ENCODE measurements around the gene AP1M1. TPM values are rescaled to one million over a fixed set of nuclear protein-coding genes. Genes with fewer than 3 reads are reported as not detected.
A peak's percentile ranks its signal among the peaks of the same experiment; 100 is the strongest.

The AP1M1 gene
- total RNA-seq, 1 donor from 2014 or later: 39.4 TPM

DNA sequence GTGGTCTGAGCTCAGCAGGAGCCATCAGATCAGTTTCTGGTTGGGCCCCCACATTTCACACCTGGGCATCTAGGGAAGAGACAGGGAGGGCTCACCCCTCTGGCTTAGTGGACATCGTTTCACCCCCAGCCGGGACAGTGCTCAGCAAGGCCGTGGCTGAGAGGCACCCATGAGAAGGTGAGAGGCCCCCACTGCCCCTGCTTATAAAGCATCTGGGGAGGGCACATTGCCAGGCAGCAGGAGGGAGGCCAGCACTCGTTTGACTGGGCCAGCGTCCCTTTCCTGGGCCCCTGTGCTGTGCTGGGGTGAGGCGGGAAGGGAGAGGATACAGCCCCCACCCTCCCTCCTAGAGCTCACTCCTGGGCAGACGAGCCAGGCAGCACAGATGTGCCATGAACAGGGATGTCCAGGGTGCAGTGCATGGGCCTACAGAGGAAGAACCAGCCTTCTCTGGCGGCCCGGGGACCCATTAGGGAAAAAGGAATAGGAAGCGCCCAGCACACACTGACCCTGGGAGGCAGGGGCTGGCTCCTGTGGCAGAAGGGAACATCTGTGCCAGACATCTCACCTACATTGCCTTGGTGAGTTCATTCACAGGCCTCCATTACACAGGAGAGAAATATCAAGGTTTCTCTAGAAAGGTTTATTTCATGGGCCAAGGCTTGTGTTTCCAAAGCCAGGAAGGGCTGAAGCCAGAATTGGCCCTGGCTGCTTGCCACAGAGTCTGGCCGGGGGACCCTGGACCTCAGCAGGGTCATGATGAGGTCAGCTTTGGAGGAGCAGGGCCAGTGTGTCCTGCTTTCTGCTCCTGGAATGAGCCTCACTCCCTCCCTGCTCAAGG, 7.7 kb downstream of the AP1M1 start:
- DNase-seq (ENCODE audit: missing footprints) (no peak), ATAC-seq (peak; percentile 38)
- intact Hi-C loops (cut with DNase I): no loop called here

- intact Hi-C loops (cut with DNase I): no loop called here
- DNase-seq (ENCODE audit: missing footprints) (no peak), ATAC-seq (no peak)
Measured at GRCh38 chr19:16206046-16206605, 8.4 kb downstream of the AP1M1 start.

DNA sequence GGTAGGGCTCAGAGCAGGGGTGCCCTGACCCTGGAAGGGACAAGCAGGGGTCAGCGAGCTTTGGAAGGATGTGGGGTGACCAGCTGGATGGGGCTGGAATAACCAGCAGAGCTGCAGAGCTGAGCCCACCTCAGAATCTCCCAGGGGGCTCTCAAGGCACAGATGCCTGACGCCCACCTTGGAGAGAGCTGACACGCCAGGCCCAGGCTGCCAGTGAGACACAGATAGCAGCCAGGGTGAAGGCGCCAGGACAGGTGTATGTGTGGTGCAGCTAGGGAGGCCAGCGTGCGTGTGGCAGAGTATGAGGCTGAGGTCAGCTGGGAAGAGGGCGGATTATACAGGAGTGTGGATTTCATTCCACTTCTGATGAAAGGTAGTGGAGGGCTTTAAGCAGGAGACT, 8.9 kb downstream of the AP1M1 start:
- intact Hi-C loops (cut with DNase I): no loop called here
- DNase-seq (ENCODE audit: missing footprints) (no peak), ATAC-seq (no peak)

GRCh38 chr19:16207063-16207462, 9.4 kb downstream of the AP1M1 start:
- DNase-seq (ENCODE audit: missing footprints) (no peak), ATAC-seq (no peak)
- intact Hi-C loops (cut with DNase I): no loop called here

DNA sequence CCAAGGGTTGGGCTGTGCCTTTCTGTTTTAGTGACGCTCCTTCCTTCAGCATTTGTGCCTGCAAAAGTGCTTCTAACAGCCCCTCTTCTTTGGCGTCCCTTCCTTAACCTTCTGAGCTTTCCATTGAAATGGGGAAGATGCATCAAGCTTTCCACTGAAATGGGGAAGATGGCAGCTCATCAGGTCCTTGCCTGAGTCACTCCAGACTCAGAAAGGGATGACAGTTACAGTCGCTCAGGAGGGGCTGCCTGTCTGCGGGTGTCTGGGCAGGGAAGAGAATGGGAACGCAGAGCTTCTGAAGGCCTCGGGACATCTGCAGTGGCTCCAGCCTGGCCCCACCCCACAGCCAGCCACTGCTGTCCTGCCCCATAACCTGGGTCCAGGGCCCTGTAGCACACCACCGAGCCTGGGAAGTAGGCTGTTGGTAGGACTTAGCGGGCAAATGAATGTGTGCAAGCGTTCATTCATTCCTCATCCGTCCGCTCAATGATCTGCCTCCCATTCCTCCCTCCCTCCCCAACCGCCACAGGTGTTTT, 9.8 kb downstream of the AP1M1 start:
- DNase-seq (ENCODE audit: missing footprints) (no peak), ATAC-seq (no peak)
- intact Hi-C loops (cut with DNase I): no loop called here

DNA sequence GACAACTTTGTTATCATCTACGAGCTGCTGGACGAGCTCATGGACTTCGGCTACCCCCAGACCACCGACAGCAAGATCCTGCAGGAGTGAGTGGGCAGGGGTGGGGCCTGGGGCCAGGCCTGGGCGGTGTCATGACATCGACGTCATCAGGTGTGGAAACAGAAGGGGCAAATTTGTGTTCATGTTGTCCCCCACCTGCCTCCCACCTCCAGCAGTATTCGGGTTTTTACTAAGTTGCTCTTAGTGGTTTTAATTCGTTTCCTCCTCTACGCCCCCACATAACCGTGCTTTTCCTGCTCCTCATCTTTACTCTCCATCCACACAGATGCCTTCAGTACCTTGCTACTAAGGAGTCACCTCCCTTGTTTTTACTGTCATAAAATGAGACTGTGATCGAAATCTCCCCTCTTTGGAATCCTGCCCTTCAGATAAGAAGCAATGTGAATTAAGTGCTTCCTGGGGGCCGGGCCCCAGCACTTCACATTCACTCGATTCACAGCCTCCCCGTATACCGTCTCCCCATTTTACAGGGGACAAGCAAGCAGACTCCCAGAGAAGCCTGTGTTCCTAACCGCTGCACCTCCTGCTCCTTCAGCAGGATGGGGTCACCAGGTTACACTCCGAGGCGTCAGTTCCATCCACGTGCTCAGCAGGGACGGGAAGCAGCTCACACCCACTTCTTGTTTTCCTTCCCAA, 10.5 kb downstream of the AP1M1 start:
- intact Hi-C loops (cut with DNase I): no loop called here
- ATAC-seq: no peak
- DNase-seq (ENCODE audit: missing footprints): no peak

DNA sequence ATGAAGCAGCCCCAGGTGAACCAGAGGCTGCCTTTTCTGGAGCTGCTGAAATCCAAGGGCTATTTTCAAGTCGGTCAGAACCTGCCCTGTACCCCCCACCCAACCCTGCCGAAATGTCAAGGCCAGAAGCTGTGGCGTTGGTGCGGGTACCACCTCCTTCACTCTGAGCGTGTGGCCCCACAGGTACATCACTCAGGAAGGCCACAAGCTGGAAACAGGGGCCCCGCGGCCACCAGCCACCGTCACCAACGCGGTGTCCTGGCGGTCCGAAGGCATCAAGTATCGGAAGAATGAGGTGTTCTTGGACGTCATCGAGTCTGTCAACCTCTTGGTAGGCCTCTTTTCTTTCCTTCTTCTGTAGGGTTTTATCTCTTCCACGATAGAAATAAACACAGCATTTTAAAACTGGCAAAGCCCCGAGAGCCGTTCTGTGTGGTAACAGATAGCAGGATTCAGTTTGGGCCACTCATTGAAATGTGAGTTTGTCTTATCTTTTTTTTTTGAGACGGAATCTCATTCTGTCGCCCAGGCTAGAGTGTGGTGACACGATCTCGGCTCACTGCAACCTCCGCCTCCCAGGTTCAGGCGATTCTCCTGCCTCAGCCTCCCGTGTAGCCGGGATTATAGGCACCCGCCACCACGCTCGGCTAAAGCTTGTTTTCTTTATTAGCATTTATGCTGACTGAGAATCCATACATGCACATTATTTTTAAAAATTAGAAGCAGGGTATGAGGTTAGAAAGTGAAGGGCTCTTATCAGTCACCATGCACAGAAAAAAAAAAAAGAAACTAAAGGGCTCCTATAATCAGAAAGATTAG, 11.3 kb downstream of the AP1M1 start:
- DNase-seq (ENCODE audit: missing footprints): no peak
- intact Hi-C loops (cut with DNase I): no loop called here
- no peak for ATAC-seq

DNA sequence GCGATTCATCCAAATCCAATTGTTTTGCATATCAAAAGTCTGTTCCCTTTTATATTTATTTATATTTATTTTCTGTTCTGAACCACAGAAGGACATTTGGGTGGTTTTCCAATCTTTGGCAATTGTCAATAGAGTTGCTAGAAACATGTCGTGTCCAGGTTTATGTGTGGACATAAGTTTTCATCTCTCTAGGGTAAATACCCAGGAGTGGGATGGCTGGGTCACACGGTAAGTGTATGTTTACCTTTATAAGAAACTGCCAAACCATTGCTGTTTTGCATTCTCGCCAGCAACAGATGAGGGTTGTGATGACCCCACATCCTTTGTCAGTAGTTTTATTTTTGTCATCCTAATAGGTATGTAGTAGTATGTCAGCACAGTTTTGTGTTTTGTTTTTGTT, 12.5 kb downstream of the AP1M1 start:
- intact Hi-C loops (cut with DNase I): no loop called here
- no peak for DNase-seq (ENCODE audit: missing footprints)
- ATAC-seq: no peak

DNA sequence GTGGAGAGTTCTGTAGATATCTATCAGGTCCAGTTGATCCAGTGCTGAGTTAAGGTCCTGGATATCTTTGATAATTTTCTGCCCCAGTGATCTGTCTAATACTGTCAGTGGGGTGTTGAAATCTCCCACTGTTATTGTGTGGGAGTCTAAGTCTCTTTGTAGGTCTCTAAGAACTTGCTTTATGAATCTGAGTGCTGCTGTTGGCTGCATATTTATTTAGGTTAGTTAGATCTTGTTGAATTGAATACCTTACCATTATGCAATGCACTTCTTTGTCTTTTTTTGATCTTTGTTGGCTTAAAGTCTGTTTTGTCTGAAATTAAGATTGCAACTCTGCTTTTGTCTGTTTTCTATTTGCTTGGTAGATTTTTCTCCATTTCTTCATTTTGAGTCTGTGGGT, 15.4 kb downstream of the AP1M1 start:
- intact Hi-C loops (cut with DNase I): no loop called here
- no peak for ATAC-seq
- DNase-seq (ENCODE audit: missing footprints): no peak

DNA sequence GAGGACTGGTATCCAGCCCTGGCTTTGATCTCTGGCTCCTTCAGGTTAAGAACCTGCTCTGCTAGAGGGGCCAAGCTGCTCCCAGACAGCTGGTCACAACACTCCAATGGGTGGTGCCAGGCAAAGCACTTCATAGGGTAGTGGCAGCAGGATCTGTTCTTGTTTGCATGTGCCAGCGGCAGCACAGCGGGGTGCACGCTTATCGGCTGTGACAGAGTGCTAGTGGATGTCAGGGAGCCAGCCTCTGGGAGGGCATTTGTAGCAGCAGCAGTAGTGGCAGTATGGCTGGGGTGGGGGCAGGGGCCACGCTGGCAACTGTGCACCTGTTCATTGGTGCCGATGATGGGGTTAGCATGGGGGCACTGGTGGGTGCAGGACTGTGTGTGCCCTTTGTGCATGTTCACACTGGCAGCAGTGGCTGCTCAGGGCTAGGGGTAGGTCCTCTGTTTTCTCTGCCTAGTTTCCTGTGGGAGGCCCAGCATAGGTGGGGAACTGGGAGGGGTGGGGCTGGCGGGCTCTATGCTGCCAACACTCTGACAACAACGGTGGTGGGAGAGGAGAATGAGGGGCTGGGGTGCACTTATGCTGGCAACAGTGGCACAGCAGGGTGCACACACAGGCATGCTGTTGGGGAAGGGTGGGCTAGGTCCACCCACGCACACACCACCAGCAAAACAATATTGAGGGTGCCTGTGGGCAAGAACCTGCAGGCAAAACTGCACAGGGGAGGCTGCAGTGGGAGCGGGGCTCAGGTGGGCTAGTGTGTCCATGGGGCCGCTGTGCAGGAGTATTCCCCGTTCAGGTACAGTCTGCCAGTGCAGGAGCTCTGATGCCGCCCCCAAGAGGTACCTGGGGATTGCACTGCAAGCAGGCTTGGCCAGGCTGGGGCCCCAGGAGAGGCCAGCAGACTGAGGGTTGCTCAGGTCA, 19.3 kb downstream of the AP1M1 start:
- DNase-seq (ENCODE audit: missing footprints) (no peak), ATAC-seq (peak; percentile 75)
- intact Hi-C loops (cut with DNase I): no loop called here

GRCh38 chr19:16217716-16218451, 20.2 kb downstream of the AP1M1 start:
- DNase-seq (ENCODE audit: missing footprints): no peak
- intact Hi-C loops (cut with DNase I): no loop called here
- no peak for ATAC-seq

GRCh38 chr19:16218851-16219250, 21.1 kb downstream of the AP1M1 start:
- intact Hi-C loops (cut with DNase I): no loop called here
- ATAC-seq (no peak), DNase-seq (ENCODE audit: missing footprints) (no peak)

DNA sequence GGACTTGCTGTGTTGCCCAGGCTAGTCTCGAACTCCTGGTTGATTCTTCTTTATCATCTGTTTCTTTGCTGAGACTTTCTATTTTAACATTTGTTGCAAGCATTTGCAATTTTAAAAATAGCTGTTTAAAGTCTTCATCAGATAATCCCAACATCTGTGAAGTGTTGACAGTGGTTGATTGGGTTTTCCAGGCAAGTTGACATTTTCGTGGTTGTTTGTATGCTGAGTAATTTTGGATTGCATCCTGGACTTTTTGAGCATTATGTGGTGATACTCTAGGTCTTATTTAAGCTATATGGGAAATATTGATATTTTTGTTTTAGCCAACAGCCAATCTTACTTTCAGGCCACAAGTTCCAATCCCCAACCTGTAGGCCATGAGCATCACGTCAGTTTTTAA, 25.1 kb downstream of the AP1M1 start:
- ATAC-seq (no peak), DNase-seq (ENCODE audit: missing footprints) (no peak)
- intact Hi-C loops (cut with DNase I): no loop called here

DNA sequence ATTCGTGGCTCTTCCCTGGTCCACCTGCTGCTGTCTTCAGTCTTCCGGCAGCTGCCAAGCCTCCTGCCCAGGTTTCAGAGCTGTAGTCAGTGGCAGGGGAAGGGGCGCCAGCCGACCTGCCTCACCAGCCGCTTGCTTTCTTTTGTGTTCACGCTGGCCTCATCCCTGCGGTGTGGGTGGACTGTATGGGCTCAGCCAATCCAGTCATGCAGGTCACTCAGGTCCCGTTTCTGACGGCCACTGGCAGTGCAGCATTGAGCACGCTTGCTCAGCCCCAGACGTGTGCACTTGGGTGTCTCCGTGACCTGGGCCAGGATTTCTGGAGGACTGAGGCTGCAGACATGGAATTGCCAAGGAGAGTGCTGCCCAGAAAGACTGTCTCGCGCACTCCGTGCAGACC, 26.0 kb downstream of the AP1M1 start:
- intact Hi-C loops (cut with DNase I): no loop called here
- DNase-seq (ENCODE audit: missing footprints) (no peak), ATAC-seq (no peak)

- DNase-seq (ENCODE audit: missing footprints) (no peak), ATAC-seq (no peak)
- intact Hi-C loops (cut with DNase I): no loop called here
Measured at GRCh38 chr19:16224293-16225045, 26.8 kb downstream of the AP1M1 start.

GRCh38 chr19:16225279-16226183, 27.8 kb downstream of the AP1M1 start:
- no peak for DNase-seq (ENCODE audit: missing footprints)
- intact Hi-C loops (cut with DNase I): no loop called here
- ATAC-seq: no peak

All from Right ventricle myocardium inferior (tissue), 1 donor.